ENCODE measurements around the gene SCUBE2. TPM values are rescaled to one million over a fixed set of nuclear protein-coding genes. Genes with fewer than 3 reads are reported as not detected.

SCUBE2 gene
- total RNA-seq, 1 donor from 2014 or later: 1.5 TPM

DNA sequence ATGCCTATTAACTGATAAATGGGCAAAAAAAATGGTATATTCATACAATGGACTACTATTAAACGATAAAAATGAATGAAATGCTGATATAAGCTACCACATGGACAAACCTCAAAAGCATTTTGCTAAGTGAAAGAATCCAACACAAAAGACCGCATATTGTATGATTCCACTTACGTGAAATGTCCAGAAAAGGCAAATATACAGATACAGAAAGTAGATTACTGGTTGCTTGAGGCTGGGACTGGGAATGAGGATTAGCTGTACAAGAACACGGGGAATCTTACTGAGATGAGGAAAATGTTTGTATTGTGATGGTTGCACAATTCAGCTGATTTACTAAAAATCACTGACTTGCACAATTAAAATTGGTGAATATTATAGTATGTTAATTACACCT lies 8.8 kb downstream of the SCUBE2 start:
- H3K79me2 ChIP-seq (ENCODE audit: insufficient read depth, low read length): no peaks in the 10 kb centered on the region
- Mint-ChIP-seq H3K4me1 (ENCODE audit: low read depth, unreplicated experiment) (peaks cover 8% of the 10 kb centered on the region), H3K4me3 (ENCODE audit: unreplicated experiment) (no peak overlapping the region), H3K27me3 (ENCODE audit: low read depth, unreplicated experiment) (peaks cover 2% of the 10 kb centered on the region), H3K36me3 (ENCODE audit: low read depth, unreplicated experiment) (peaks cover 6% of the 10 kb centered on the region), H3K27ac (ENCODE audit: unreplicated experiment) (no peak overlapping the region), H3K9me3 (ENCODE audit: unreplicated experiment) (no peaks in the 10 kb centered on the region)
- no peak overlapping the region for H2AFZ ChIP-seq (ENCODE audit: low read depth, low read length)
- DNase-seq (ENCODE audit: low read depth) (no peak), FAIRE-seq (no peak)
- TF ChIP-seq, protein P1, sequence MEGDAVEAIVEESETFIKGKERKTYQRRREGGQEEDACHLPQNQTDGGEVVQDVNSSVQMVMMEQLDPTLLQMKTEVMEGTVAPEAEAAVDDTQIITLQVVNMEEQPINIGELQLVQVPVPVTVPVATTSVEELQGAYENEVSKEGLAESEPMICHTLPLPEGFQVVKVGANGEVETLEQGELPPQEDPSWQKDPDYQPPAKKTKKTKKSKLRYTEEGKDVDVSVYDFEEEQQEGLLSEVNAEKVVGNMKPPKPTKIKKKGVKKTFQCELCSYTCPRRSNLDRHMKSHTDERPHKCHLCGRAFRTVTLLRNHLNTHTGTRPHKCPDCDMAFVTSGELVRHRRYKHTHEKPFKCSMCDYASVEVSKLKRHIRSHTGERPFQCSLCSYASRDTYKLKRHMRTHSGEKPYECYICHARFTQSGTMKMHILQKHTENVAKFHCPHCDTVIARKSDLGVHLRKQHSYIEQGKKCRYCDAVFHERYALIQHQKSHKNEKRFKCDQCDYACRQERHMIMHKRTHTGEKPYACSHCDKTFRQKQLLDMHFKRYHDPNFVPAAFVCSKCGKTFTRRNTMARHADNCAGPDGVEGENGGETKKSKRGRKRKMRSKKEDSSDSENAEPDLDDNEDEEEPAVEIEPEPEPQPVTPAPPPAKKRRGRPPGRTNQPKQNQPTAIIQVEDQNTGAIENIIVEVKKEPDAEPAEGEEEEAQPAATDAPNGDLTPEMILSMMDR (IDR thresholded peaks at IDR 0.05; ENCODE audit: insufficient read depth, low read depth, low read length): no peak
- no peak for TF ChIP-seq EZH2 (IDR thresholded peaks at IDR 0.05; ENCODE audit: insufficient read depth, low read length)
- no peaks in the 10 kb centered on the region for H4K20me1 ChIP-seq (ENCODE audit: insufficient read depth, low read length)
- no peaks in the 10 kb centered on the region for H3K27me3 ChIP-seq (ENCODE audit: insufficient read depth, low read length)
- no peak overlapping the region for H3K4me2 ChIP-seq (ENCODE audit: low read length)
- no peak overlapping the region for H3K9ac ChIP-seq (ENCODE audit: low read length)
- no peaks in the 10 kb centered on the region for H3K9me3 ChIP-seq (ENCODE audit: insufficient read depth, low read depth, low read length)
- no peaks in the 10 kb centered on the region for H3K4me1 ChIP-seq (ENCODE audit: insufficient read depth, low read length)
- no peak overlapping the region for H3K27ac ChIP-seq (ENCODE audit: low read depth, low read length)
- no peak overlapping the region for H3K4me3 ChIP-seq (ENCODE audit: insufficient read depth, low read depth, low read length)
- no peaks in the 10 kb centered on the region for H3K36me3 ChIP-seq (ENCODE audit: insufficient read depth, low read length)

DNA sequence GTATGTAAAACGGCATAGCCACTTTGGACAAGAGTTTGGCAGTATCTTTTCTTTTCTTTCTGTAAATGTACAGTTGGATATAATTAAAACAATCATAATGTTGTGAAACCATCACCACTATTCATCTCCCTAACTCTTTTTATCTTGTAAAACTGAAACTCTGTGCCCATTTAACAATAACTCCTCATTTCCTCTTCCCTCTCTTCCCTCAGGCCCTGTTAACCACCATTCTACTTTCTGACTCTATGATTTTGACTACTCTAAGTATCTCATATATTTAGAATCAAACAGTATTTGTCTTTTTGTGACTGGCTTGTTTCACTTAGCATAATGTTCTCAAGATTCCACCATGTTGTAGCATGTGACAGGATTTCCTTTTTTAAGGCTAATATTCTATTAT lies 10.2 kb downstream of the SCUBE2 start:
- H3K4me3 ChIP-seq (ENCODE audit: insufficient read depth, low read depth, low read length): no peak overlapping the region
- Mint-ChIP-seq H3K36me3 (ENCODE audit: low read depth, unreplicated experiment) (peaks cover 9% of the 10 kb centered on the region), H3K4me3 (ENCODE audit: unreplicated experiment) (no peak overlapping the region), H3K27me3 (ENCODE audit: low read depth, unreplicated experiment) (peaks cover 6% of the 10 kb centered on the region), H3K4me1 (ENCODE audit: low read depth, unreplicated experiment) (peaks cover 11% of the 10 kb centered on the region), H3K9me3 (ENCODE audit: unreplicated experiment) (no peaks in the 10 kb centered on the region), H3K27ac (ENCODE audit: unreplicated experiment) (no peak overlapping the region)
- no peak overlapping the region for H2AFZ ChIP-seq (ENCODE audit: low read depth, low read length)
- H3K9ac ChIP-seq (ENCODE audit: low read length): no peak overlapping the region
- no peak for DNase-seq (ENCODE audit: low read depth)
- no peaks in the 10 kb centered on the region for H3K36me3 ChIP-seq (ENCODE audit: insufficient read depth, low read length)
- no peaks in the 10 kb centered on the region for H3K9me3 ChIP-seq (ENCODE audit: insufficient read depth, low read depth, low read length)
- FAIRE-seq: no peak
- no peaks in the 10 kb centered on the region for H3K79me2 ChIP-seq (ENCODE audit: insufficient read depth, low read length)
- no peaks in the 10 kb centered on the region for H3K4me1 ChIP-seq (ENCODE audit: insufficient read depth, low read length)
- H3K27me3 ChIP-seq (ENCODE audit: insufficient read depth, low read length): no peaks in the 10 kb centered on the region
- TF ChIP-seq, protein P1 (IDR thresholded peaks at IDR 0.05; ENCODE audit: insufficient read depth, low read depth, low read length): no peak
- no peak for TF ChIP-seq EZH2 (IDR thresholded peaks at IDR 0.05; ENCODE audit: insufficient read depth, low read length)
- no peak overlapping the region for H3K4me2 ChIP-seq (ENCODE audit: low read length)
- no peaks in the 10 kb centered on the region for H4K20me1 ChIP-seq (ENCODE audit: insufficient read depth, low read length)
- no peak overlapping the region for H3K27ac ChIP-seq (ENCODE audit: low read depth, low read length)

DNA sequence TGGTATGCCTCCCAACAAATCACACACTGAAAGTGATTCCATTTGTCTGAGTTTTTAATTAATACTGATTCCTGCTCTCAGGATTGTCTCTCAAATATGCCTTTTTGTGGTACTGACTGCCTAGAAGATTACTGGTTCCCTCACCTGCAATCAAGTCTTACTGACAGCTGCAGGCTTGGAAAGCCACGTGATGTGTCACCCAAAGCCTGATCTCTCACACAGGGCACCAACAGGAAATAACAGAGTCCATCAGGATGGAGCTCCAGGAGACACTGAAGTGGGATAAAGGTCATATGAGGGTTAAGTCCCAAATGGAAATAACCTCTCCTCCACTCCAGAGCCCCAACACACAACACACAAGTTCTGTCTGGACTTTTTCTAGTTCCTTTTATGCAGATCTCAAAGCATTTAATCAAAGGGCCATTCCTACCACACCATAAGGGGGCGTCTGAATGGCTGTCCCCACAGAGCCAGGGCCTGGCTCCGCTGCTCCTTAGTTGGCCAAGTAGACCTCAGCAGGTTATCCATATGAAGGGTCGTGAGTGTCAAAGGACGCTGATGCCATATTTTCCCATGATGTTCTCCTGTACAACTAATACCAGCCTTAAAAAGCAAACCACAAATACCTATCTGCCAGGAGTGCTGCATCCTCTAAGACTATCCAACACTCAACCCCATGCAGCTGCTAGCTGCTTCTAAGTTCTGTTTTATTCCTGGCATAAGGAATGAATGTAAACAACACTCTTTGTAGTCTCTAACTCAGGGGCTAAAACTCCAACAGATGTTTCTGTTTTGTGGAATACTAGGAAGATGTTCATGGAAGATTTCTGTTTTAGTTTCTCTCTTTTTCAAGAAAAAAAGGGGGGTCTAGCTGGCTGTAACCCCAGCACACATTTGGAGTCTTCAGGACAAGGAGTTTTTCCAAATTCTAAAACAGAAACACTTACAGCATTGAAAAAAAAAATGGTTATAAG lies 13.0 kb downstream of the SCUBE2 start:
- Histone ChIP-seq H3K79me2 (ENCODE audit: insufficient read depth, low read length) (no peaks in the 10 kb centered on the region), H3K9ac (ENCODE audit: low read length) (no peak overlapping the region), H3K36me3 (ENCODE audit: insufficient read depth, low read length) (no peaks in the 10 kb centered on the region), H3K4me2 (ENCODE audit: low read length) (no peak overlapping the region), H3K9me3 (ENCODE audit: insufficient read depth, low read depth, low read length) (no peaks in the 10 kb centered on the region), H3K4me3 (ENCODE audit: insufficient read depth, low read depth, low read length) (no peak overlapping the region), H3K27me3 (ENCODE audit: insufficient read depth, low read length) (no peaks in the 10 kb centered on the region), H4K20me1 (ENCODE audit: insufficient read depth, low read length) (no peaks in the 10 kb centered on the region), H3K27ac (ENCODE audit: low read depth, low read length) (no peak overlapping the region), H2AFZ (ENCODE audit: low read depth, low read length) (no peak overlapping the region), H3K4me1 (ENCODE audit: insufficient read depth, low read length) (no peaks in the 10 kb centered on the region)
- H3K27ac Mint-ChIP-seq (ENCODE audit: unreplicated experiment): peak overlapping the region; percentile 66
- H3K36me3 Mint-ChIP-seq (ENCODE audit: low read depth, unreplicated experiment): peaks cover 19% of the 10 kb centered on the region
- no peak overlapping the region for H3K4me3 Mint-ChIP-seq (ENCODE audit: unreplicated experiment)
- H3K4me1 Mint-ChIP-seq (ENCODE audit: low read depth, unreplicated experiment): peaks cover 13% of the 10 kb centered on the region
- peaks cover 18% of the 10 kb centered on the region for H3K27me3 Mint-ChIP-seq (ENCODE audit: low read depth, unreplicated experiment)
- no peaks in the 10 kb centered on the region for H3K9me3 Mint-ChIP-seq (ENCODE audit: unreplicated experiment)
- DNase-seq (ENCODE audit: low read depth) (no peak), FAIRE-seq (no peak)
- TF ChIP-seq EZH2 (IDR thresholded peaks at IDR 0.05; ENCODE audit: insufficient read depth, low read length): no peak
- TF ChIP-seq, protein P1 (IDR thresholded peaks at IDR 0.05; ENCODE audit: insufficient read depth, low read depth, low read length): no peak
